ENCODE measurements around the gene ANKRD11.
A peak's percentile ranks its signal among the peaks of the same experiment; 100 is the strongest.

The ANKRD11 gene

GRCh38 chr16:89448656-89449055 is 41.7 kb downstream of the ANKRD11 start:
- Histone ChIP-seq H3K4ac (ENCODE audit: low read length) (no peak overlapping the region), H3K27ac (replicated peaks; ENCODE audit: low read length) (no peak overlapping the region), H3K14ac (ENCODE audit: low read length) (no peak overlapping the region), H4K91ac (ENCODE audit: low read depth, low read length, poor library complexity) (no peak overlapping the region), H3K4me1 (ENCODE audit: control insufficient read depth in 2 of 2, insufficient read depth in 1 of 2, low read depth in 1 of 2, low read length in 2 of 2) (peaks cover 24 to 29% of the 10 kb centered on the region in 2 donors), H2BK120ac (ENCODE audit: low read depth, low read length) (no peak overlapping the region), H3K79me1 (ENCODE audit: low read depth, low read length) (peaks cover 12% of the 10 kb centered on the region), H2AFZ (ENCODE audit: low read length) (no peak overlapping the region), H3K4me3 (ENCODE audit: low read length in 2 of 2) (no peak overlapping the region), H2BK12ac (ENCODE audit: low read length) (no peak overlapping the region), H3K27me3 (ENCODE audit: control insufficient read depth in 3 of 3, insufficient read depth in 3 of 3, low read depth in 1 of 3, low read length in 3 of 3) (no peaks in the 10 kb centered on the region), H3K23ac (ENCODE audit: low read depth, low read length, poor library complexity) (no peak overlapping the region), H3K9ac (ENCODE audit: low read depth, low read length, poor library complexity) (no peak overlapping the region), H3K4me2 (ENCODE audit: insufficient read depth, low read length, poor library complexity, severe bottlenecking) (no peak overlapping the region), H4K8ac (ENCODE audit: low read depth, low read length) (no peak overlapping the region), H2BK15ac (ENCODE audit: low read length) (no peak overlapping the region), H2BK5ac (ENCODE audit: low read length) (no peak overlapping the region), H3K18ac (ENCODE audit: low read length) (no peak overlapping the region), H3K36me3 (replicated peaks in 1 of 2; ENCODE audit: control insufficient read depth in 2 of 2, insufficient read depth in 2 of 2, low read length in 2 of 2) (peaks cover 2 to 5% of the 10 kb centered on the region in 2 donors), H3K9me3 (replicated peaks in 1 of 2; ENCODE audit: control insufficient read depth in 2 of 2, insufficient read depth in 1 of 2, low read depth in 1 of 2, low read length in 2 of 2) (no peaks in the 10 kb centered on the region), H2AK5ac (ENCODE audit: low read depth, low read length) (no peak overlapping the region)
- no CpG with 5 or more reads among the region's 10 CpGs for WGBS, 2 donors (ENCODE audit: extremely low coverage in 2 of 2, insufficient read length in 2 of 2, insufficient replicate concordance in 1 of 2)
- DNase-seq (ENCODE audit: low spot score), result no peak

- H3K4me3 ChIP-seq (ENCODE audit: low read length in 2 of 2), result no peak overlapping the region
- peak overlapping the region; percentile 65 for H3K14ac ChIP-seq (ENCODE audit: low read length)
- no peaks in the 10 kb centered on the region for H3K27me3 ChIP-seq (ENCODE audit: control insufficient read depth in 3 of 3, insufficient read depth in 3 of 3, low read depth in 1 of 3, low read length in 3 of 3)
- no peak for DNase-seq (ENCODE audit: low spot score)
- no peak overlapping the region for H2BK15ac ChIP-seq (ENCODE audit: low read length)
- no peaks in the 10 kb centered on the region for H3K9me3 ChIP-seq (replicated peaks in 1 of 2; ENCODE audit: control insufficient read depth in 2 of 2, insufficient read depth in 1 of 2, low read depth in 1 of 2, low read length in 2 of 2)
- H4K91ac ChIP-seq (ENCODE audit: low read depth, low read length, poor library complexity), result no peak overlapping the region
- H2BK120ac ChIP-seq (ENCODE audit: low read depth, low read length), result no peak overlapping the region
- H3K79me1 ChIP-seq (ENCODE audit: low read depth, low read length), result peaks cover 20% of the 10 kb centered on the region
- H2BK12ac ChIP-seq (ENCODE audit: low read length), result no peak overlapping the region
- H3K4me2 ChIP-seq (ENCODE audit: insufficient read depth, low read length, poor library complexity, severe bottlenecking), result no peak overlapping the region
- no peak overlapping the region for H2AFZ ChIP-seq (ENCODE audit: low read length)
- no peak overlapping the region for H2AK5ac ChIP-seq (ENCODE audit: low read depth, low read length)
- H4K8ac ChIP-seq (ENCODE audit: low read depth, low read length), result no peak overlapping the region
- peak overlapping the region; percentile 27 for H3K23ac ChIP-seq (ENCODE audit: low read depth, low read length, poor library complexity)
- H3K9ac ChIP-seq (ENCODE audit: low read depth, low read length, poor library complexity), result no peak overlapping the region
- H3K27ac ChIP-seq (replicated peaks; ENCODE audit: low read length), result no peak overlapping the region
- peaks cover 33 to 40% of the 10 kb centered on the region in 2 donors for H3K4me1 ChIP-seq (ENCODE audit: control insufficient read depth in 2 of 2, insufficient read depth in 1 of 2, low read depth in 1 of 2, low read length in 2 of 2)
- no CpG with 5 or more reads among the region's 6 CpGs for WGBS, 2 donors (ENCODE audit: extremely low coverage in 2 of 2, insufficient read length in 2 of 2, insufficient replicate concordance in 1 of 2)
- no peak overlapping the region for H3K18ac ChIP-seq (ENCODE audit: low read length)
- no peak overlapping the region for H3K4ac ChIP-seq (ENCODE audit: low read length)
- H2BK5ac ChIP-seq (ENCODE audit: low read length), result no peak overlapping the region
- peaks cover 2 to 6% of the 10 kb centered on the region in 2 donors for H3K36me3 ChIP-seq (replicated peaks in 1 of 2; ENCODE audit: control insufficient read depth in 2 of 2, insufficient read depth in 2 of 2, low read length in 2 of 2)
Observed at GRCh38 chr16:89446975-89447293, 43.4 kb downstream of the ANKRD11 start.

GRCh38 chr16:89446136-89446974 is 44.0 kb downstream of the ANKRD11 start:
- Histone ChIP-seq H2BK15ac (ENCODE audit: low read length) (no peak overlapping the region), H2AFZ (ENCODE audit: low read length) (no peak overlapping the region), H2BK5ac (ENCODE audit: low read length) (no peak overlapping the region), H3K9ac (ENCODE audit: low read depth, low read length, poor library complexity) (no peak overlapping the region), H3K27me3 (ENCODE audit: control insufficient read depth in 3 of 3, insufficient read depth in 3 of 3, low read depth in 1 of 3, low read length in 3 of 3) (no peaks in the 10 kb centered on the region), H3K36me3 (replicated peaks in 1 of 2; ENCODE audit: control insufficient read depth in 2 of 2, insufficient read depth in 2 of 2, low read length in 2 of 2) (peaks cover 2 to 9% of the 10 kb centered on the region in 2 donors), H3K27ac (replicated peaks; ENCODE audit: low read length) (no peak overlapping the region), H3K14ac (ENCODE audit: low read length) (peak overlapping the region; percentile 65), H2BK12ac (ENCODE audit: low read length) (no peak overlapping the region), H4K91ac (ENCODE audit: low read depth, low read length, poor library complexity) (no peak overlapping the region), H3K4ac (ENCODE audit: low read length) (no peak overlapping the region), H3K4me3 (ENCODE audit: low read length in 2 of 2) (no peak overlapping the region), H4K8ac (ENCODE audit: low read depth, low read length) (no peak overlapping the region), H3K4me2 (ENCODE audit: insufficient read depth, low read length, poor library complexity, severe bottlenecking) (no peak overlapping the region), H3K23ac (ENCODE audit: low read depth, low read length, poor library complexity) (peak overlapping the region; percentile 27), H3K18ac (ENCODE audit: low read length) (peak overlapping the region; percentile 36), H2BK120ac (ENCODE audit: low read depth, low read length) (no peak overlapping the region), H2AK5ac (ENCODE audit: low read depth, low read length) (no peak overlapping the region), H3K9me3 (replicated peaks in 1 of 2; ENCODE audit: control insufficient read depth in 2 of 2, insufficient read depth in 1 of 2, low read depth in 1 of 2, low read length in 2 of 2) (no peaks in the 10 kb centered on the region), H3K79me1 (ENCODE audit: low read depth, low read length) (peaks cover 20% of the 10 kb centered on the region), H3K4me1 (ENCODE audit: control insufficient read depth in 2 of 2, insufficient read depth in 1 of 2, low read depth in 1 of 2, low read length in 2 of 2) (peaks cover 33 to 40% of the 10 kb centered on the region in 2 donors)
- no peak for DNase-seq (ENCODE audit: low spot score)
- WGBS, 2 donors (ENCODE audit: extremely low coverage in 2 of 2, insufficient read length in 2 of 2, insufficient replicate concordance in 1 of 2), result no CpG with 5 or more reads among the region's 15 CpGs

- Histone ChIP-seq H3K27me3 (ENCODE audit: control insufficient read depth in 3 of 3, insufficient read depth in 3 of 3, low read depth in 1 of 3, low read length in 3 of 3) (no peaks in the 10 kb centered on the region), H3K4ac (ENCODE audit: low read length) (no peak overlapping the region), H3K14ac (ENCODE audit: low read length) (no peak overlapping the region), H3K27ac (replicated peaks; ENCODE audit: low read length) (no peak overlapping the region), H2BK120ac (ENCODE audit: low read depth, low read length) (no peak overlapping the region), H2BK12ac (ENCODE audit: low read length) (no peak overlapping the region), H4K8ac (ENCODE audit: low read depth, low read length) (no peak overlapping the region), H3K9me3 (replicated peaks in 1 of 2; ENCODE audit: control insufficient read depth in 2 of 2, insufficient read depth in 1 of 2, low read depth in 1 of 2, low read length in 2 of 2) (no peaks in the 10 kb centered on the region), H2BK5ac (ENCODE audit: low read length) (no peak overlapping the region), H2BK15ac (ENCODE audit: low read length) (no peak overlapping the region), H4K91ac (ENCODE audit: low read depth, low read length, poor library complexity) (no peak overlapping the region), H3K4me2 (ENCODE audit: insufficient read depth, low read length, poor library complexity, severe bottlenecking) (no peak overlapping the region), H3K4me3 (ENCODE audit: low read length in 2 of 2) (no peak overlapping the region), H3K18ac (ENCODE audit: low read length) (no peak overlapping the region), H3K4me1 (ENCODE audit: control insufficient read depth in 2 of 2, insufficient read depth in 1 of 2, low read depth in 1 of 2, low read length in 2 of 2) (peaks cover 38 to 40% of the 10 kb centered on the region in 2 donors), H3K79me1 (ENCODE audit: low read depth, low read length) (peaks cover 22% of the 10 kb centered on the region), H3K36me3 (replicated peaks in 1 of 2; ENCODE audit: control insufficient read depth in 2 of 2, insufficient read depth in 2 of 2, low read length in 2 of 2) (peaks cover 2 to 9% of the 10 kb centered on the region in 2 donors), H2AFZ (ENCODE audit: low read length) (no peak overlapping the region), H2AK5ac (ENCODE audit: low read depth, low read length) (no peak overlapping the region), H3K9ac (ENCODE audit: low read depth, low read length, poor library complexity) (no peak overlapping the region), H3K23ac (ENCODE audit: low read depth, low read length, poor library complexity) (no peak overlapping the region)
- no peak for DNase-seq (ENCODE audit: low spot score)
- WGBS, 2 donors (ENCODE audit: extremely low coverage in 2 of 2, insufficient read length in 2 of 2, insufficient replicate concordance in 1 of 2), result no CpG with 5 or more reads among the region's 5 CpGs
Observed at GRCh38 chr16:89445166-89445565, 45.2 kb downstream of the ANKRD11 start.
